KBM-7 (cell line): ENCODE measurements around the gene ZBTB17.
A peak's percentile ranks its signal among the peaks of the same experiment; 100 is the strongest.
"Not testable (repeated sequence)": the region's sequence is repeated elsewhere in the genome, so short reads cannot be mapped to it uniquely, and the experiment has no call there.

Experiments
- DNase-seq: peaks from one replicate; pipeline ENCODE4 v3.0.0-alpha.2; 2015
- in situ Hi-C: fragments of 300-500 bp; cut with MboI; formaldehyde crosslinking; loops from 2 replicates; pipeline ENCODE4 v1.14.3; 2020; ENCODE audit warnings: low sequenced_read_pairs, low pct_unique_long_range_greater_than_20kb, mixed read lengths

Gene ZBTB17

DNA sequence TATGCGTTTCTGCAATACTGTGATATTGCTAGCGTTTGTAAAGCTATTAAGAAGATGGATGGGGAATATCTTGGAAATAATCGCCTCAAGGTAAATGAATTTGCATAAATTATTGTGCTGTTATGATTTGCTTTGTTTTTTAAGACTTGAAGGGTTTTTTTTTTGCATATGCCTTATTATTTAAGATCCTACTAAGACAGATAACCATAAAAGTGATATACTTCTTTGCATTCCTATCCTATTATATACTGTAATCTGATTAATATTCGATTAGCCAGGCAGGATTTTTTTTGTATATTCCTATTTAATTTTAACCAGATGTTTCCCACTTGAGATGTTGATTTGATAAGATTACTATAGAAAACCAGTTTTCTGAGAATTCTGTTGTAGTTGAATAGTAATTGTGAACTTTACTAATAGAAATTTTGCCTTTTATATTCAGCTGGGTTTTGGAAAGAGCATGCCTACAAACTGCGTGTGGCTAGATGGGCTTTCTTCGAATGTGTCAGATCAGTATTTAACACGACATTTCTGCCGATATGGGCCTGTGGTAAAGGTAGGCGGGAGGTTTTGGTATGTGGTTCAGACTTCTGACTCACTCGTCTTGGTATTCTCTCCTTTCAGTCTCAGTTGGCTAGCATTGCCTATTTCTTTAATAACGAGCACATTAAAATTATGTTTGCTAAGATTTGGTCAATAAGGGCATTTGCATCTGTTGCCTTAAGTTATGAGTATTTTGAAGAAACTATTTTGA lies 56.8 kb downstream of the ZBTB17 start:
- no peak for DNase-seq
- in situ Hi-C loops, result no loop called here

GRCh38 chr1:15916916-15917315 lies 59.0 kb downstream of the ZBTB17 start:
- DNase-seq, result no peak
- in situ Hi-C loops, result no loop called here

DNA sequence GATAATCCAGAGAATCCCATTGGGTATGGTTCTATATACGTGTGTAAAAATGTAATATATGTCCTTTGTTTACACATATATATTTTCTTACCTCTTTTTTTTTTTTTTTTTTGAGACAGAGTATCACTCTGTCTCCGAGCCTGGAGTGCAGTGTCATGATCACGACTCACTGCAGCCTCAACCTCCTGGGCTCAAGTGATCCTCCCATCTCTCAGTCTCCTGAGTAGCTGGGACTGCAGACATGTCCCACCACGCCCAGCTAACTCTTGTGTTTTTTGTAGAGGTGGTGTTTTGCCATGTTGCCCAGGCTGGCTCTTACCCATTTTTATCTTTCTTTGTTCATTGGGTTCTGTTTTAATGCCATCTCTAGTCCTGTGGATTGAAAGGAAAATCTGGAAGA lies 59.5 kb downstream of the ZBTB17 start:
- in situ Hi-C loops, result no loop called here
- no peak for DNase-seq

DNA sequence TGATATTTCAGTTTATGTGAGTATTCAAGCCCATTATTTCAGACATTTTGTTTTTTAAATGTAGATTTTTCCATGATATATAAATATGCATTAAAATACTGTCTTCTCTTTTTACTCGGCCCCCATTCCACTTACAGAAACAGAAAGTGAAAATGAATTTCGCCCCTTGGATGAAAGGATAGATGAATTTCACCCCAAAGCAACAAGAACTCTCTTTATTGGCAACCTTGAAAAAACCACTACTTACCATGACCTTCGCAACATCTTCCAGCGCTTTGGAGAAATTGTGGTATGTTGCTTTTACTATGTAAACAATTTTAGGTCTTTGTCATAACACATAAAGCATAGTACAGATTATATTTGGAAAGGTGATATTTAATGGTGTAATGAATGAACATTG lies 59.9 kb downstream of the ZBTB17 start:
- in situ Hi-C loops, result no loop called here
- DNase-seq, result no peak

GRCh38 chr1:15913607-15914006 lies 62.3 kb downstream of the ZBTB17 start:
- in situ Hi-C loops, result not testable (repeated sequence)

DNA sequence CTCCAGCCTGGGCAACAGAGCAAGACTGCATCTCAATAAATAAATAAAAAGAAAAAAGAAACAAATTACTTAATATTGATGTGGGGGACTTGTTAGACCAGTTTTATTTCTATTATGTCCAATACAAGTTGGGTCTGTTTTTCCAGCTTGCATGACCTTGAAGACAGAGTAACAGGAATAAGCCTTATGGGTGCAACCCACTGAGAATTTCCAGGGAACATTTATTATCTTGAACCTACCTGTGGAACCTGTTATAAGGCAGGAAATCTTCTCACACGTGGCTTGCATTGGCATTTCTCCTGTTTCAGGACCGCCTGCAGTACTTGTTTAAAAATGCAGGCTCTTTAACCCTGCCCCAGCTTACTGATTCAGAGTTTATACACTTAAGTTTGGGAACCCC lies 64.0 kb downstream of the ZBTB17 start:
- no peak for DNase-seq
- in situ Hi-C loops, result no loop called here

More at GRCh38 chr1:15913607-15914006, 62.3 kb downstream of the ZBTB17 start:
- not testable (repeated sequence) for DNase-seq

DNA sequence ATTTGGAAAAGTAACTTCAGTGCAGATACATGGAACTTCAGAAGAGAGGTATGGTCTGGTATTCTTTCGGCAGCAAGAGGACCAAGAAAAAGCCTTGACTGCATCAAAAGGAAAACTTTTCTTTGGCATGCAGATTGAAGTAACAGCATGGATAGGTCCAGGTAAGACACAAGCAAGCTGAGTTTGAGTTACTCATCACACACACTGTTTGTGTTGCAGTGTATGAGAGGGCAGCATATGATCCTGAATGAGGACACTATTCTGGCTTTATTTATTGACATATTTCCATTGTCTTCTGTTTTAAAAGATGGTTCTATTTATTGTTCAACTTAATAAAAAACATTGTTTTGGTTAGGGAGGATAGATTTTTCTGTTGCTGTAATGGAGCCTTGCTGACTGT lies 64.8 kb downstream of the ZBTB17 start:
- in situ Hi-C loops, result no loop called here

GRCh38 chr1:15908597-15908996 lies 67.3 kb downstream of the ZBTB17 start:
- in situ Hi-C loops, result no loop called here
- no peak for DNase-seq

More for the DNA sequence above, 64.8 kb downstream of the ZBTB17 start:
- no peak for DNase-seq

DNA sequence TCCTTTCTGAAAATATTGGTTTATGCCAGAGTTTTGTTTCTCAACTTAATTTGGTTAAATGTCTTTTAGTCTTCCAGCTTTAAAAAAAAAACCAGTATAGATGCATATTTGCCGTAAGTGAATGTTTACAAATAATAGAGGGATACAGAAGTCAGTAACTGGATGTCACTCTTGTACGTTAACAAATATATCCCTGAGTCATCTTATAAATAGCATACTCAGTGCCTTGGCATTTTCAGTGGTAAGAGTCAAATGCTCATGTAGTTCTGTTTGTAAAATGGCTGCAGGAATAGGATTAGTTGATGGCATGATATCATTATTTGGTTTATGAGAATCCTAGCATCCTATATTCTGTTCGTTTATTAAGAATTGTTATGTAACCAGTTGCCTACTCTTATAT lies 73.0 kb downstream of the ZBTB17 start:
- DNase-seq, result no peak
- in situ Hi-C loops, result no loop called here

- DNase-seq, result no peak
- in situ Hi-C loops, result no loop called here
These were observed 75.1 kb downstream of the ZBTB17 start for GRCh38 chr1:15900662-15901279.

DNA sequence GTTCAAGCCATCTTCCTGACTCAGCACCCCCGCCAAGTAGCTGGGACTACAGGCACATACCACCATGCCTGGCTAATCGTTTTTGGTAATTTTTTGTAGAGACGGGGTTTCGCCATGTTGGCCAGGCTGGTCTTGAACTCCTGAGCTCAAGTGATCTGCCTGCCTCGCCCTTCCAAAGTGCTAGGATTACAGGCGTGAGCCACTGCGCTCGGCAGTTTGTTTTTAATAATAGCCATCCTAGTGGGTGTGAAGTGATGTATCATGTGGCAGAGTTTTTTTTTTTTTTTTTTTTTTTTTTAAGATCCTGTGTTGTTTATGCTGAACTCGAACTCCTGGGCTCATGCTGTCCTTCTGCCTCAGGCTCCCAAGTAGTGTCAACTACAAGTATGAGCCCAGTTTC lies 76.6 kb downstream of the ZBTB17 start:
- in situ Hi-C loops, result no loop called here
- DNase-seq, result no peak

DNA sequence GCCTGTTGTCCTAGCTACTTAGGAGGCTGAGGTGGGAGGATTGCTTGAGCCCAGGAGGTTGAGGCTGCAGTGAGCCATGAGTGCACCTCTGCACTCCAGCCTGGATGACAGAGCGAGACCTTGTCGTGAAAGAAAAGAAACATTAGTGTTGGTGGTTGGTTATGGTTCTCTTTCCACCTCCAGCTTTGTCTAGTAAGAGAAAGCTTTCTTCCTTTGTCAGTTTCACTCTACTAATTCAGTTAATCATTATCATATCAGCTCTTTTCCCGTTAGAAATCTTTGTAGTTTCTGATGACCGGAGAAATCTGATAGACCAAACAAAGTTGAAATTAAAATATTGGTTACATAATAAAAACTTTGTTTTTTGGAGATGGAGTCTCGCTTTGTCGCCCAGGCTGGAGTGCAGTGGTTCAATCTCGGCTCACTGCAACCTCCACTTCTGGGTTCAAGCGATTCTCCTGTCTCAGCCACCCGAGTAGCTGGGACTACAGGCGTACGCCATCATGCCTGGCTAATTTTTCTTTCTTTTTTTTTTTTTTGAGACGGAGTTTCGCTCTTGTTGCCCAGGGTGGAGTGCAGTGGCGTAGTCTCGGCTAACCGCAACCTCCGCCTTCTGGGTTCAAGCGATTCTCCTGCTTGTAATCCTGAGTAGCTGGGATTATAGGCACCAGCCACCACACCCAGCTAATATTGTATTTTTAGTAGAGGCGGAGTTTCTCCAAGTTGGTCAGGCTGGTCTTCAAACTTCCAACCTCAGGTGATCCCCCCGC lies 78.9 kb downstream of the ZBTB17 start:
- in situ Hi-C loops, DNase-seq: not testable (repeated sequence)

DNA sequence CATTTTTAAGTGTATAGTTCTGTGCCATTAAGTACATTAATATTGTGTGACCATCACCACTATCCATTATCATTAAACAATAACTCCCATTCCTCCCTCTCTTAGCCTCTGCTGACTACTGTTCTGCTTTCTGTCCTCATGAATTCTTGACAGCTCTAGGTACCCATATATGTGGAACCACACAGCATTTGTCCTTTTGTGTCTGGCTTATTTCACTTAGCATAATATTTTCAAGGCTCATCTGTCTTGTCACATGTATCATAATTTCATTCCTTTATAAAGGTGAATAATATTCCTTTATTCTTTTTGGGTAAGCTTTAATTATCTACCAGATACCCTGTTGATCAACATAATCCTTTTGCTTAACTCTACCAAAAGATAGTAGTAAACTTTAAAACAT lies 80.7 kb downstream of the ZBTB17 start:
- DNase-seq, result no peak
- in situ Hi-C loops, result no loop called here

- in situ Hi-C loops, result not testable (repeated sequence)
- DNase-seq, result peak; percentile 12
These were observed 82.9 kb downstream of the ZBTB17 start for GRCh38 chr1:15892857-15893599.
